ENCODE results near the gene SLC35A2.
"Not testable (repeated sequence)": the region's sequence is repeated elsewhere in the genome, so short reads cannot be mapped to it uniquely, and the experiment has no call there.

DNA sequence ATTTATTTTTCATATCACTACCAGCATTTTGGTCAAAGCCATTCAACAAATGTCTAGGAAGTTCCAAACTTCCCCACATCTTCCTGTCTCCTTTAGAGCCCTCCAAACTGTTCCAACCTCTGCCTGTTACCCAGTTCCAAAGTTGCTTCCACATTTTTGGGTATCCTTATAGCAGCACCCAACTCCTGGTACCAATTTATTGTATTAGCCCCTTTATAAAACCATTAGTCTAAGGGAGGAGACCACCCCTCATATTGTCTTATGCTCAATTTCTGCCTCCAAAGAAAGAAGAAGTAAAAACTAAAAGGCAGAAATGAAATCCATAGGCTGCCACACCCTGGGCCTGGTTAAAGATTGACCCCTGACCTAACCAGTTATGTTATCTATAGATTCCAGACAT is 58.0 kb downstream of the SLC35A2 start:
- TF ChIP-seq, protein P1, sequence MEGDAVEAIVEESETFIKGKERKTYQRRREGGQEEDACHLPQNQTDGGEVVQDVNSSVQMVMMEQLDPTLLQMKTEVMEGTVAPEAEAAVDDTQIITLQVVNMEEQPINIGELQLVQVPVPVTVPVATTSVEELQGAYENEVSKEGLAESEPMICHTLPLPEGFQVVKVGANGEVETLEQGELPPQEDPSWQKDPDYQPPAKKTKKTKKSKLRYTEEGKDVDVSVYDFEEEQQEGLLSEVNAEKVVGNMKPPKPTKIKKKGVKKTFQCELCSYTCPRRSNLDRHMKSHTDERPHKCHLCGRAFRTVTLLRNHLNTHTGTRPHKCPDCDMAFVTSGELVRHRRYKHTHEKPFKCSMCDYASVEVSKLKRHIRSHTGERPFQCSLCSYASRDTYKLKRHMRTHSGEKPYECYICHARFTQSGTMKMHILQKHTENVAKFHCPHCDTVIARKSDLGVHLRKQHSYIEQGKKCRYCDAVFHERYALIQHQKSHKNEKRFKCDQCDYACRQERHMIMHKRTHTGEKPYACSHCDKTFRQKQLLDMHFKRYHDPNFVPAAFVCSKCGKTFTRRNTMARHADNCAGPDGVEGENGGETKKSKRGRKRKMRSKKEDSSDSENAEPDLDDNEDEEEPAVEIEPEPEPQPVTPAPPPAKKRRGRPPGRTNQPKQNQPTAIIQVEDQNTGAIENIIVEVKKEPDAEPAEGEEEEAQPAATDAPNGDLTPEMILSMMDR (IDR thresholded peaks at IDR 0.05): not testable (repeated sequence)
- TF ChIP-seq POLR2A (IDR thresholded peaks at IDR 0.05): not testable (repeated sequence)
